ENCODE results near the gene EPB41L4A.

- TF ChIP-seq POLR2AphosphoS5 (IDR thresholded peaks at IDR 0.05) (no peak), POLR2A (IDR thresholded peaks at IDR 0.05; ENCODE audit: low read depth) (no peak), EP300 (IDR thresholded peaks at IDR 0.05) (no peak)
Measured at GRCh38 chr5:112234000-112234399, 185.1 kb downstream of the EPB41L4A start.
